Esophagus muscularis mucosa (tissue), 4 donors: ENCODE data around the gene SLC25A48. TPM values are rescaled to one million over a fixed set of nuclear protein-coding genes. Genes with fewer than 3 reads are reported as not detected.

Experiments used
- DNase-seq: peaks from one replicate; pipeline ENCODE4 v3.0.0-alpha.2; 2017; ENCODE audit errors: extremely low spot score
- H3K27ac ChIP-seq, 4 donors: fragments of 200-600 bp; sonication (generic); replicated peaks in 1 of 4; 1 replicate in 3 of 4; 2 replicates in 1 of 4; pipeline ENCODE4 v1.5.1; 2016 to 2019; ENCODE audit warnings: mild to moderate bottlenecking in 1 of 4
- H3K27me3 ChIP-seq, 4 donors: fragments of 200-600 bp; sonication (generic); one replicate each; pipeline versions ENCODE4 v1.5.1 to v1.6.0; 2016 to 2019
- H3K36me3 ChIP-seq, 4 donors: fragments of 200-600 bp; sonication (generic); one replicate each; pipeline ENCODE4 v1.5.1; 2016 to 2019
- H3K4me1 ChIP-seq, 4 donors: fragments of 200-600 bp; sonication (generic); one replicate each; pipeline ENCODE4 v1.5.1; 2016 to 2019
- H3K4me3 ChIP-seq, 4 donors: fragments of 200-600 bp; sonication (generic); 1 replicate in 2 of 4; 2 replicates in 2 of 4; pipeline ENCODE4 v1.5.1; 2016 to 2019; ENCODE audit warnings: mild to moderate bottlenecking in 4 of 4, moderate library complexity in 1 of 4
- H3K9me3 ChIP-seq, 4 donors: fragments of 200-600 bp; sonication (generic); 1 replicate in 3 of 4; 2 replicates in 1 of 4; pipeline ENCODE4 v1.5.1; 2016 to 2019
- CTCF ChIP-seq, 3 experiments: fragments of 200-600 bp in 2 of 3; fragments of 450-650 bp in 1 of 3; sonication (generic) in 2 of 3; IDR thresholded peaks; one replicate each; pipeline ENCODE4 v1.5.1; 2017 to 2019; ENCODE audit warnings: antibody characterized with exemption in 3 of 3, mild to moderate bottlenecking in 2 of 3, moderate library complexity in 1 of 3
- EP300 ChIP-seq: sonication (generic); formaldehyde crosslinking; IDR thresholded peaks from one replicate; pipeline ENCODE4 v1.6.1; 2017; ENCODE audit warnings: antibody characterized with exemption
- POLR2A ChIP-seq: fragments of 450-650 bp; IDR thresholded peaks from one replicate; pipeline ENCODE4 v1.6.1; 2017; ENCODE audit warnings: antibody characterized with exemption, moderate library complexity, mild to moderate bottlenecking, low read depth
- POLR2AphosphoS5 ChIP-seq, 2 donors: sonication (generic); formaldehyde crosslinking; IDR thresholded peaks; one replicate each; pipeline ENCODE4 v1.6.1; 2017; ENCODE audit warnings: antibody characterized with exemption in 2 of 2
- WGBS: methylation state at CpG from one replicate; pipeline ENCODE4 v1.1.5; 2018; 5-methylcytosine and 5-hydroxymethylcytosine counted together
- intact Hi-C: fragments of 100-400 bp; cut with DNase I; formaldehyde crosslinking; loops from one replicate; pipeline ENCODE4 v1.15.1; 2023
- total RNA-seq, 4 donors: library from RNA; depleted of rRNA; stranded (reverse); fragments of >200 nt; gene quantifications; one replicate each; pipeline versions ENCODE4 v1.1.0 to v1.2.1, GENCODE V29; 2016

Gene SLC25A48
- total RNA-seq, 4 donors from 2014 or later: 0.40 to 0.42 TPM; not detected in 2

GRCh38 chr5:135829179-135829578 is 5.3 kb upstream of the SLC25A48 start:
- intact Hi-C loops: loop anchor here (10.0 kb wide), 1 partner anchor 364 kb away; no protein-coding TSS in a partner anchor
- Histone ChIP-seq H3K9me3 (no peaks in the 10 kb centered on the region), H3K36me3 (no peaks in the 10 kb centered on the region), H3K4me1 (peaks cover 0 to 12% (median 7%) of the 10 kb centered on the region in 4 donors), H3K27me3 (peaks cover 0 to 40% (median 0%) of the 10 kb centered on the region in 4 donors), H3K27ac (no peak overlapping the region), H3K4me3 (no peak overlapping the region)
- 94% methylated on average over 6 of the region's 7 CpGs for WGBS
- TF ChIP-seq EP300: no peak
- TF ChIP-seq POLR2A: no peak
- TF ChIP-seq POLR2AphosphoS5 (IDR thresholded peaks at IDR 0.05): no peak
- no peak for TF ChIP-seq CTCF (IDR thresholded peaks at IDR 0.05)
- DNase-seq: peak; percentile 87

GRCh38 chr5:135829681-135830383 is 4.6 kb upstream of the SLC25A48 start:
- peaks cover 0 to 46% (median 0%) of the 10 kb centered on the region in 4 donors for H3K27me3 ChIP-seq
- TF ChIP-seq CTCF (IDR thresholded peaks at IDR 0.05): peak; percentile 59 to 75 (median 67)
- TF ChIP-seq POLR2AphosphoS5 (IDR thresholded peaks at IDR 0.05): no peak
- no peaks in the 10 kb centered on the region for H3K9me3 ChIP-seq
- intact Hi-C loops: loop anchor here (2.0 to 10.0 kb wide), 2 partner anchors 269 to 365 kb away; no protein-coding TSS in a partner anchor
- H3K4me1 ChIP-seq: peaks cover 5 to 18% (median 13%) of the 10 kb centered on the region in 4 donors
- peak; percentile 85 for DNase-seq
- no peak overlapping the region for H3K4me3 ChIP-seq
- 35% methylated on average over 17 of the region's 19 CpGs for WGBS
- H3K36me3 ChIP-seq: no peaks in the 10 kb centered on the region
- H3K27ac ChIP-seq: no peak overlapping the region

GRCh38 chr5:135830384-135830700 is 4.1 kb upstream of the SLC25A48 start:
- peaks cover 0 to 51% (median 0%) of the 10 kb centered on the region in 4 donors for H3K27me3 ChIP-seq
- no peak for TF ChIP-seq CTCF (IDR thresholded peaks at IDR 0.05)
- no peak for TF ChIP-seq EP300
- no peak for TF ChIP-seq POLR2AphosphoS5 (IDR thresholded peaks at IDR 0.05)
- no peak for TF ChIP-seq POLR2A
- intact Hi-C loops: loop anchor here (2.0 kb wide), 1 partner anchor 270 kb away; no protein-coding TSS in a partner anchor

GRCh38 chr5:135830876-135831275 is 3.6 kb upstream of the SLC25A48 start:
- TF ChIP-seq CTCF (IDR thresholded peaks at IDR 0.05): no peak
- no peaks in the 10 kb centered on the region for H3K9me3 ChIP-seq
- 66% methylated on average over 4 of the region's 4 CpGs for WGBS
- H3K27me3 ChIP-seq: peaks cover 0 to 57% (median 0%) of the 10 kb centered on the region in 4 donors
- intact Hi-C loops: loop anchor here (2.0 kb wide), 1 partner anchor 270 kb away; no protein-coding TSS in a partner anchor
- DNase-seq: peak; percentile 70
- H3K4me3 ChIP-seq: no peak overlapping the region
- peaks cover 10 to 24% (median 19%) of the 10 kb centered on the region in 4 donors for H3K4me1 ChIP-seq
- no peak overlapping the region for H3K27ac ChIP-seq
- H3K36me3 ChIP-seq: no peaks in the 10 kb centered on the region

More at GRCh38 chr5:135830384-135830700, 4.1 kb upstream of the SLC25A48 start:
- Histone ChIP-seq H3K36me3 (no peaks in the 10 kb centered on the region), H3K4me1 (peaks cover 10 to 23% (median 18%) of the 10 kb centered on the region in 4 donors), H3K27ac (no peak overlapping the region), H3K9me3 (no peaks in the 10 kb centered on the region), H3K4me3 (no peak overlapping the region)
- 47% methylated on average over 3 of the region's 3 CpGs for WGBS
- DNase-seq: no peak
